GM12878 (cell line): Measurements from ENCODE around the gene ZDHHC14. TPM values are rescaled to one million over a fixed set of nuclear protein-coding genes. Genes with fewer than 3 reads are reported as not detected.

ENCODE experiments used
- ATAC-seq: fragments of 200-7000 bp; cut with Tn5 transposase; 3 replicates; pipeline ENCODE4 v1.9.1; 2020; ENCODE audit warnings: mild to moderate bottlenecking, moderate library complexity
- BruUV-seq: library from RNA; stranded (reverse); fragments of 400-500 nt; replicated peaks from 2 replicates; lab custom pipeline; 2021; lab: Mats Ljungman, UMichigan
- CTCF ChIA-PET: fragments of 300-600 bp; sonication (Branson Sonifier 250); formaldehyde crosslinking; extraction: SDS; loops from one replicate; lab custom pipeline; 2021; ENCODE audit warnings: inconsistent platforms; lab: Yijun Ruan, JAX
- POLR2A ChIA-PET: fragments of 350-600 bp; formaldehyde crosslinking; extraction: SDS; loops from one replicate; lab custom pipeline; 2021; ENCODE audit warnings: inconsistent platforms; lab: Charles Lee
- RAD21 ChIA-PET: fragments of 300-600 bp; sonication (Branson Sonifier 250); formaldehyde crosslinking; loops from one replicate; lab custom pipeline; 2023; ENCODE audit warnings: antibody characterized with exemption; ENCODE audit not compliant: unreplicated experiment; lab: Charles Lee
- SMC1A ChIA-PET: fragments of 300-600 bp; sonication (Branson Sonifier 250); formaldehyde crosslinking; loops from one replicate; lab custom pipeline; 2023; ENCODE audit not compliant: unreplicated experiment, uncharacterized antibody; lab: Charles Lee
- DNase-seq: peaks from one replicate; pipeline ENCODE4 v3.0.0-alpha.2; 2011; ENCODE audit warnings: low read depth, low spot score
- FAIRE-seq: peaks from 3 replicates; lab custom pipeline; 2011; peaks lifted over from hg19 to GRCh38; lab: Jason Lieb, UNC
- H2AFZ ChIP-seq: 2 replicates; pipeline ENCODE4 v1.6.0; 2011; ENCODE audit warnings: low read depth, low read length, control low read depth; ENCODE audit not compliant: control insufficient read depth
- H3K27ac ChIP-seq: 2 replicates; pipeline ENCODE4 v1.5.1; 2011; ENCODE audit warnings: control low read depth; ENCODE audit not compliant: control insufficient read depth, insufficient read depth
- H3K27me3 ChIP-seq, 2 experiments: replicated peaks in 1 of 2; 2 replicates each; pipeline versions ENCODE4 v1.6.0 to v1.6.1; 2011; ENCODE audit warnings: low read length in 1 of 2; ENCODE audit not compliant: control insufficient read depth in 2 of 2, insufficient read depth in 2 of 2
- H3K36me3 ChIP-seq, 2 experiments: 2 replicates each; pipeline ENCODE4 v1.5.1; 2011; ENCODE audit warnings: low read length in 1 of 2; ENCODE audit not compliant: control insufficient read depth in 2 of 2, insufficient read depth in 2 of 2
- H3K4me1 ChIP-seq: 2 replicates; pipeline ENCODE4 v1.6.1; 2011; ENCODE audit warnings: mild to moderate bottlenecking, low read length, moderate library complexity, mixed read lengths; ENCODE audit not compliant: control insufficient read depth, insufficient read depth
- H3K4me2 ChIP-seq: 2 replicates; pipeline ENCODE4 v1.6.0; 2011; ENCODE audit warnings: control low read depth; ENCODE audit not compliant: control insufficient read depth, insufficient read depth
- H3K4me3 ChIP-seq: fragments of 200-600 bp; sonication (generic); 2 replicates; pipeline ENCODE4 v1.5.1; 2016
- H3K79me2 ChIP-seq: 2 replicates; pipeline ENCODE4 v1.6.0; 2011; ENCODE audit warnings: low read length; ENCODE audit not compliant: control insufficient read depth, insufficient read depth
- H3K9ac ChIP-seq: 2 replicates; pipeline ENCODE4 v1.8.0; 2011; ENCODE audit warnings: low read length, control low read depth, mixed read lengths; ENCODE audit not compliant: control insufficient read depth, insufficient read depth
- H3K9me3 ChIP-seq: replicated peaks from 3 replicates; pipeline ENCODE4 v1.5.1; 2011; ENCODE audit warnings: mild to moderate bottlenecking, low read length; ENCODE audit not compliant: control insufficient read depth, insufficient read depth
- H4K20me1 ChIP-seq: 2 replicates; pipeline ENCODE4 v1.6.0; 2011; ENCODE audit not compliant: control insufficient read depth, insufficient read depth
- BCL11A ChIP-seq: IDR thresholded peaks from 2 replicates; pipeline ENCODE4 v1.6.1; 2011; ENCODE audit warnings: low read depth, low read length
- CHD1 ChIP-seq: IDR thresholded peaks from 2 replicates; pipeline ENCODE4 v1.6.1; 2012; ENCODE audit warnings: low read depth, low read length, improper control_type of control experiment
- CREM ChIP-seq: IDR thresholded peaks from 2 replicates; pipeline ENCODE4 v1.6.1; 2014; ENCODE audit warnings: antibody characterized with exemption, low read depth
- GATAD2B ChIP-seq: fragments of 450-650 bp; conservative IDR thresholded peaks from 2 replicates; pipeline ENCODE4 v1.6.1; 2017; ENCODE audit warnings: low read depth, mild to moderate bottlenecking, moderate library complexity
- MTA2 ChIP-seq: fragments of 450-650 bp; IDR thresholded peaks from 2 replicates; pipeline ENCODE4 v1.6.1; 2016; ENCODE audit warnings: low read depth, mild to moderate bottlenecking, moderate library complexity
- NBN ChIP-seq: fragments of 450-650 bp; IDR thresholded peaks from 2 replicates; pipeline ENCODE4 v1.6.1; 2016
- NFYA ChIP-seq: IDR thresholded peaks from 2 replicates; pipeline ENCODE4 v1.6.1; 2011; ENCODE audit warnings: low read depth, mild to moderate bottlenecking, low read length, improper control_type of control experiment, borderline replicate concordance
- RB1 ChIP-seq: fragments of 450-650 bp; formaldehyde crosslinking; IDR thresholded peaks from 2 replicates; pipeline ENCODE4 v1.6.1; 2017; ENCODE audit warnings: mild to moderate bottlenecking, borderline replicate concordance
- SMAD1 ChIP-seq: fragments of 450-650 bp; IDR thresholded peaks from 2 replicates; pipeline ENCODE4 v1.6.1; 2018; ENCODE audit warnings: mild to moderate bottlenecking, low read depth; ENCODE audit not compliant: partially characterized antibody
- ZSCAN29 ChIP-seq: fragments of 450-650 bp; IDR thresholded peaks from 2 replicates; pipeline ENCODE4 v1.6.1; 2017; ENCODE audit warnings: mild to moderate bottlenecking, moderate library complexity
- WGBS: methylation state at CpG from one replicate; pipeline ENCODE4 v1.1.6; 2016; ENCODE audit warnings: low lambda C conversion rate; ENCODE audit not compliant: insufficient replicate concordance, insufficient coverage; ENCODE audit errors: missing lambda C conversion rate; 5-methylcytosine and 5-hydroxymethylcytosine counted together
- in situ Hi-C: fragments of 300-500 bp; cut with MboI; formaldehyde crosslinking; loops from 9 replicates; pipeline ENCODE4 v1.14.3; 2018; ENCODE audit warnings: mixed read lengths
- intact Hi-C: fragments of 100-400 bp; cut with micrococcal nuclease; formaldehyde crosslinking; loops from one replicate; pipeline ENCODE4 v1.14.2; 2022; ENCODE audit not compliant: unreplicated experiment
- polyA plus RNA-seq, 11 experiments: library from polyadenylated mRNA; depleted of rRNA in 4 of 11; unstranded in 6 of 11; stranded (reverse) in 5 of 11; fragments of >200 nt; fragmentation: Nextera tagmentation in 4 of 11; fragmentation: Illumina TruSeq in 1 of 11; extraction: Ambion mirVana in 4 of 11; extraction: Trizol in 1 of 11; gene quantifications; 1 replicate in 1 of 11; 2 replicates in 10 of 11; pipeline versions ENCODE4 v1.2.1 to v1.2.3, GENCODE V29; 2011 to 2016; ENCODE audit warnings: inconsistent platforms in 2 of 11, missing spikeins in 2 of 11, low read depth in 1 of 11
- total RNA-seq, 4 experiments: library from RNA; depleted of rRNA in 3 of 4; stranded (reverse); fragments of >200 nt in 3 of 4; fragmentation: Illumina TruSeq in 1 of 4; extraction: Trizol in 1 of 4; gene quantifications; 2 replicates each; pipeline versions ENCODE4 v1.2.1 to v1.2.3, GENCODE V29; 2013 to 2021
- TF ChIP-seq, protein P1 (sequence below), 3 experiments: IDR thresholded peaks in 2 of 3; conservative IDR thresholded peaks in 1 of 3; 2 replicates each; pipeline ENCODE4 v1.5.1; 2011; ENCODE audit warnings: low read depth in 3 of 3, low read length in 3 of 3, mild to moderate bottlenecking in 3 of 3, control low read depth in 2 of 3, moderate library complexity in 2 of 3, inconsistent platforms in 1 of 3, mixed read lengths in 1 of 3; ENCODE audit not compliant: control insufficient read depth in 2 of 3, insufficient read depth in 1 of 3; ENCODE audit errors: extremely low read depth in 1 of 3
- TF ChIP-seq, protein P2 (sequence below): IDR thresholded peaks from 2 replicates; pipeline ENCODE4 v1.6.1; 2011; ENCODE audit warnings: low read depth, low read length, improper control_type of control experiment, borderline replicate concordance
- TF ChIP-seq, protein P3 (sequence below): fragments of 450-650 bp; IDR thresholded peaks from 2 replicates; pipeline ENCODE4 v1.6.1; 2017; ENCODE audit warnings: mild to moderate bottlenecking, moderate library complexity
- TF ChIP-seq, protein P4 (sequence below): fragments of 450-650 bp; IDR thresholded peaks from 2 replicates; pipeline ENCODE4 v1.6.1; 2017; ENCODE audit warnings: mild to moderate bottlenecking, low read depth, inconsistent platforms; ENCODE audit not compliant: poor library complexity, severe bottlenecking

The ZDHHC14 gene
- total and polyA plus RNA-seq, 10 of the 15 experiments (the other 5 are each of a cell fraction or from before 2014, with no cell fraction given): 0.15 to 16.0 (median 0.76) TPM; not detected in 1

DNA sequence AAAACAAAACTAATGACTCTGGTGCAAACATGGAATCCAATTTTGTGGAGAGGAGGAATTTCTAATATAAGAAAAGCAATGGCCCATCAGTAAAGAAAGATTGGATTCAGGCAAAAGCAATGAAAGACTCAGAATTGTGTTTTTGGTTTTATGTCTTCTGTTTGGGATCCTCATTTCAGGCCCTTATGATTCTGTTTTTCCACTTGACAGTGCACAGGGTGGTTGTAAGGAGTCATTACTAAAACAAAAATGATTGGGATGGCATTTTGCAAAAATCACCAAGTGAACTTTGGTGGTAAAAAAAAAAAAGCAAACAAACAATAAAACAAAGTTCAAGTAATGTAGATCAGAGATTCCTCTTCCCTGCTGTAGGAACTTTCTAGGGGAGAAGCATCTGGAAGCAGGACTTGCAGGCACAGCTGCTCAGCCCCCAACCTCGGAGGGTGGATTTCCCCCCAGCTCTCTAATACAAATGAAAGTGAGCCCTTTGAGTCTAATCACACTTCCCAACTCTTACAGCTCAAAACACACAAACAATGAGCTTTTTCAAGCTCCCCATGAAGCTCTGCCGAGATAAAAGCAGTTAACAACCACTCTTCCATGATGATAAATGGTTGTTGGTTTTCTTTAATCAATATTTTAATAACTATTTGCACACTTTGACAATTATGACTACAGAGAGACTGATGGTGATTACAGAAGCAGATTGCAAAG, 177.7 kb downstream of the ZDHHC14 start:
- WGBS: 22% methylated on average over 2 of the region's 2 CpGs
- ChIA-PET RAD21 (interaction anchor here (1.1 to 9.6 kb wide), 8 partner anchors 11 to 244 kb away, joined by 3 to 350 read pairs (median 8); partner anchors contain the start of gene TMEM242), POLR2A (interaction anchor here (0.8 to 11.0 kb wide), 4 partner anchors 11 to 236 kb away, joined by 3 to 170 read pairs (median 3); no protein-coding TSS in a partner anchor), SMC1A (interaction anchor here (0.6 to 17.5 kb wide), 18 partner anchors 9 to 715 kb away, joined by 3 to 431 read pairs (median 5); partner anchors contain the start of gene TMEM242), CTCF (interaction anchor here (1.1 to 2.7 kb wide), 11 partner anchors 12 to 243 kb away, joined by 3 to 20 read pairs (median 6); partner anchors contain the start of gene TMEM242)
- H3K4me2 ChIP-seq: 0 out of 2 replicates have a peak overlapping the region, but pooled peaks have one; percentile 17
- H3K79me2 ChIP-seq: no peaks in the 10 kb centered on the region
- no TSS peak for BruUV-seq
- in situ Hi-C loops: no loop called here
- peaks cover 0 to 1% of the 10 kb centered on the region in 2 experiments; a peak in 1 of 4 replicates for H3K36me3 ChIP-seq
- H2AFZ ChIP-seq: no peak overlapping the region
- FAIRE-seq (no peak), DNase-seq (no peak), ATAC-seq (no peak)
- H3K9me3 ChIP-seq: peaks cover 2% of the 10 kb centered on the region; the same call in 2 of the 3 replicates
- peaks cover 69% of the 10 kb centered on the region for H3K4me1 ChIP-seq
- no peak overlapping the region for H3K9ac ChIP-seq
- H3K27me3 ChIP-seq: no peaks in the 10 kb centered on the region
- intact Hi-C loops: no loop called here
- no peak overlapping the region for H3K27ac ChIP-seq
- H3K4me3 ChIP-seq: no peak overlapping the region
- H4K20me1 ChIP-seq: no peaks in the 10 kb centered on the region
- TF ChIP-seq, protein P1, sequence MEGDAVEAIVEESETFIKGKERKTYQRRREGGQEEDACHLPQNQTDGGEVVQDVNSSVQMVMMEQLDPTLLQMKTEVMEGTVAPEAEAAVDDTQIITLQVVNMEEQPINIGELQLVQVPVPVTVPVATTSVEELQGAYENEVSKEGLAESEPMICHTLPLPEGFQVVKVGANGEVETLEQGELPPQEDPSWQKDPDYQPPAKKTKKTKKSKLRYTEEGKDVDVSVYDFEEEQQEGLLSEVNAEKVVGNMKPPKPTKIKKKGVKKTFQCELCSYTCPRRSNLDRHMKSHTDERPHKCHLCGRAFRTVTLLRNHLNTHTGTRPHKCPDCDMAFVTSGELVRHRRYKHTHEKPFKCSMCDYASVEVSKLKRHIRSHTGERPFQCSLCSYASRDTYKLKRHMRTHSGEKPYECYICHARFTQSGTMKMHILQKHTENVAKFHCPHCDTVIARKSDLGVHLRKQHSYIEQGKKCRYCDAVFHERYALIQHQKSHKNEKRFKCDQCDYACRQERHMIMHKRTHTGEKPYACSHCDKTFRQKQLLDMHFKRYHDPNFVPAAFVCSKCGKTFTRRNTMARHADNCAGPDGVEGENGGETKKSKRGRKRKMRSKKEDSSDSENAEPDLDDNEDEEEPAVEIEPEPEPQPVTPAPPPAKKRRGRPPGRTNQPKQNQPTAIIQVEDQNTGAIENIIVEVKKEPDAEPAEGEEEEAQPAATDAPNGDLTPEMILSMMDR (IDR thresholded peaks at IDR 0.05 in 2 of 3, conservative IDR thresholded peaks at IDR 0.05 in 1 of 3; ENCODE audit: control insufficient read depth in 2 of 3, extremely low read depth in 1 of 3, insufficient read depth in 1 of 3, low read depth in 3 of 3, low read length in 3 of 3): no peak
- TF ChIP-seq, protein P2, sequence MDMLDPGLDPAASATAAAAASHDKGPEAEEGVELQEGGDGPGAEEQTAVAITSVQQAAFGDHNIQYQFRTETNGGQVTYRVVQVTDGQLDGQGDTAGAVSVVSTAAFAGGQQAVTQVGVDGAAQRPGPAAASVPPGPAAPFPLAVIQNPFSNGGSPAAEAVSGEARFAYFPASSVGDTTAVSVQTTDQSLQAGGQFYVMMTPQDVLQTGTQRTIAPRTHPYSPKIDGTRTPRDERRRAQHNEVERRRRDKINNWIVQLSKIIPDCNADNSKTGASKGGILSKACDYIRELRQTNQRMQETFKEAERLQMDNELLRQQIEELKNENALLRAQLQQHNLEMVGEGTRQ: no peak
- TF ChIP-seq, protein P3, sequence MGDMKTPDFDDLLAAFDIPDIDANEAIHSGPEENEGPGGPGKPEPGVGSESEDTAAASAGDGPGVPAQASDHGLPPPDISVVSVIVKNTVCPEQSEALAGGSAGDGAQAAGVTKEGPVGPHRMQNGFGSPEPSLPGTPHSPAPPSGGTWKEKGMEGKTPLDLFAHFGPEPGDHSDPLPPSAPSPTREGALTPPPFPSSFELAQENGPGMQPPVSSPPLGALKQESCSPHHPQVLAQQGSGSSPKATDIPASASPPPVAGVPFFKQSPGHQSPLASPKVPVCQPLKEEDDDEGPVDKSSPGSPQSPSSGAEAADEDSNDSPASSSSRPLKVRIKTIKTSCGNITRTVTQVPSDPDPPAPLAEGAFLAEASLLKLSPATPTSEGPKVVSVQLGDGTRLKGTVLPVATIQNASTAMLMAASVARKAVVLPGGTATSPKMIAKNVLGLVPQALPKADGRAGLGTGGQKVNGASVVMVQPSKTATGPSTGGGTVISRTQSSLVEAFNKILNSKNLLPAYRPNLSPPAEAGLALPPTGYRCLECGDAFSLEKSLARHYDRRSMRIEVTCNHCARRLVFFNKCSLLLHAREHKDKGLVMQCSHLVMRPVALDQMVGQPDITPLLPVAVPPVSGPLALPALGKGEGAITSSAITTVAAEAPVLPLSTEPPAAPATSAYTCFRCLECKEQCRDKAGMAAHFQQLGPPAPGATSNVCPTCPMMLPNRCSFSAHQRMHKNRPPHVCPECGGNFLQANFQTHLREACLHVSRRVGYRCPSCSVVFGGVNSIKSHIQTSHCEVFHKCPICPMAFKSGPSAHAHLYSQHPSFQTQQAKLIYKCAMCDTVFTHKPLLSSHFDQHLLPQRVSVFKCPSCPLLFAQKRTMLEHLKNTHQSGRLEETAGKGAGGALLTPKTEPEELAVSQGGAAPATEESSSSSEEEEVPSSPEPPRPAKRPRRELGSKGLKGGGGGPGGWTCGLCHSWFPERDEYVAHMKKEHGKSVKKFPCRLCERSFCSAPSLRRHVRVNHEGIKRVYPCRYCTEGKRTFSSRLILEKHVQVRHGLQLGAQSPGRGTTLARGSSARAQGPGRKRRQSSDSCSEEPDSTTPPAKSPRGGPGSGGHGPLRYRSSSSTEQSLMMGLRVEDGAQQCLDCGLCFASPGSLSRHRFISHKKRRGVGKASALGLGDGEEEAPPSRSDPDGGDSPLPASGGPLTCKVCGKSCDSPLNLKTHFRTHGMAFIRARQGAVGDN: peak; percentile 72
- no peak for TF ChIP-seq NFYA
- TF ChIP-seq RB1: no peak
- no peak for TF ChIP-seq CREM
- TF ChIP-seq GATAD2B: no peak
- no peak for TF ChIP-seq CHD1
- no peak for TF ChIP-seq BCL11A
- no peak for TF ChIP-seq SMAD1
- no peak for TF ChIP-seq ZSCAN29
- 0 out of 2 replicates have a peak, but pooled peaks have one; percentile 25 for TF ChIP-seq MTA2
- no peak for TF ChIP-seq NBN
- TF ChIP-seq, protein P4, sequence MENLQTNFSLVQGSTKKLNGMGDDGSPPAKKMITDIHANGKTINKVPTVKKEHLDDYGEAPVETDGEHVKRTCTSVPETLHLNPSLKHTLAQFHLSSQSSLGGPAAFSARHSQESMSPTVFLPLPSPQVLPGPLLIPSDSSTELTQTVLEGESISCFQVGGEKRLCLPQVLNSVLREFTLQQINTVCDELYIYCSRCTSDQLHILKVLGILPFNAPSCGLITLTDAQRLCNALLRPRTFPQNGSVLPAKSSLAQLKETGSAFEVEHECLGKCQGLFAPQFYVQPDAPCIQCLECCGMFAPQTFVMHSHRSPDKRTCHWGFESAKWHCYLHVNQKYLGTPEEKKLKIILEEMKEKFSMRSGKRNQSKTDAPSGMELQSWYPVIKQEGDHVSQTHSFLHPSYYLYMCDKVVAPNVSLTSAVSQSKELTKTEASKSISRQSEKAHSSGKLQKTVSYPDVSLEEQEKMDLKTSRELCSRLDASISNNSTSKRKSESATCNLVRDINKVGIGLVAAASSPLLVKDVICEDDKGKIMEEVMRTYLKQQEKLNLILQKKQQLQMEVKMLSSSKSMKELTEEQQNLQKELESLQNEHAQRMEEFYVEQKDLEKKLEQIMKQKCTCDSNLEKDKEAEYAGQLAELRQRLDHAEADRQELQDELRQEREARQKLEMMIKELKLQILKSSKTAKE: no peak
